ACHN (cell line): ENCODE results near the gene PITX1.

Experiments used
- DNase-seq: peaks from one replicate; pipeline ENCODE4 v3.0.0-alpha.2; 2015
- in situ Hi-C: cut with HindIII; loops from 2 replicates; pipeline ENCODE4 v1.10.0; 2017; ENCODE audit warnings: low sequenced_read_pairs, low pct_ligation_motif_present, low pct_unique_long_range_greater_than_20kb

PITX1 gene

DNA sequence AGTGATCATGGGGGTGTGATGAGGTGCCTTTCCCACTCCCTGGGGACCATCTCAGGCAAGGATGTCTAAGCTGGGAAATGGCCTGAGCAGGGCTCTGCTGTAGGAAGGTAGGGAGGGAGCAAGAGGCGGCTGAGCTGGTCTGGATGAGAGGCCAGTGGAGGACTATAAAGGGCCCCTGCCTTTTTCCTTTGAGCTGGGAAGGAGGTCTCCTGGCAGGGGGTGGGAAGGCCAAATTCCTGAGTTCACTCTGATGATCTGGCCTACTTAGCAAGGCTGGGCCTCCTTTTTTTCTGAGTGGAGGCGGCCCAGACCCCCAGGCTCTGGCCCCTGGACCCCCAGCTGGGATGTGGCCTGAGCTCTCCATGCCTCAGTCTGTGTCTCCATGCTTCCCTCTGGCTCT, 14.3 kb upstream of the PITX1 start:
- in situ Hi-C loops: no loop called here

GRCh38 chr5:135047347-135047695, 13.3 kb upstream of the PITX1 start:
- in situ Hi-C loops: no loop called here
- DNase-seq: no peak

More for the DNA sequence above, 14.3 kb upstream of the PITX1 start:
- no peak for DNase-seq

DNA sequence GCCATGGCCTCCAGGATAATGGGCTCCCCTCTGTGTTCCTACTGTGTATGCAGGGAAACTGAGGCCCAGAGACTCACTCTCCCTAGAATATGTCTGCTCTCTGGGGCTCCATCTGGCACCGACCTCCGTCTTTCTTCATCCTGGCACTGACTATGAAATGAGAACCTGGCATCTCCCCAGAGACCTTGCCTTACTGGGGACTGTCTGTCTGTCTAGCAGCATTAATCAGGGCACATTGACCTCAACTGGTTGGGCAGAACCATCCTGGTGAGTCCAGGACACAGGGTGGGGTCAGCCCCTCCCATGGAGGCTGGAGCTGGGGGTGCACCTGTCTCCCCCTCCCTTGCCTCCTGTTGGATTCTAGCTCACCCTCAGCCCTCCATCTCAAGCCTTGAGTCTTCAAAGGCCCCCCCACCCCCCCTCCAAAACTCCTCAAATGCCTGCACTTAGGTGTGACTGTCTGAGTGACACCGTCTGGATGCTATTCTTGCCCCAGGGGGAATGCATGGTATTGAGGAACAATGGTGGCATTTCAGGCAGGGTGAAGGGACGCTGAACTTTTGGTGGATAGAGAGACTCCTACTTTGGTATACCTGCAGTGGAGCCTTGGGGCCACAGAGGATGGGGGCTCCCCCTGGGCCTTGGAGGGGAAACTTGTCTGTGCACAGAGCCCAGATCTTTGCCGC, 12.8 kb upstream of the PITX1 start:
- no peak for DNase-seq
- in situ Hi-C loops: no loop called here

DNA sequence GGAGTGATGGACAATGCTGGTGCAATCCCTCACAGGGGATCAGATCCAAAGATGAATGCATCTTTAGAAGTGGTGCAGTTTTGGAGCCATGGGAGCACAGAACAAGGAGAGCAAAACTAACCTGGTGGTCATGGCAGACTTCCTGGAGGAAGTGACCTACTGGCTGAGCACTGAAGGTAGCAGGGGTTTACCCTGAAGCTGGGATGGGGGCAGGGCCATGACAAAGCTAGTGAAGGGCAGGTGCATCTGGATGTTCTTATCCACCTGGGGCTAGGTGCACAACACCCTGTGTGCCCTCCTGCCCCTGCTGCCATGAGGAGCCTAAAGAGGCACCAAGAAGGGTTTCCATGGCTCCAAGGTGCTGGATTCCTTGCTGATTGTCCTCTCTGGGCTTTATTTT, 11.5 kb upstream of the PITX1 start:
- in situ Hi-C loops: no loop called here
- DNase-seq: no peak

DNA sequence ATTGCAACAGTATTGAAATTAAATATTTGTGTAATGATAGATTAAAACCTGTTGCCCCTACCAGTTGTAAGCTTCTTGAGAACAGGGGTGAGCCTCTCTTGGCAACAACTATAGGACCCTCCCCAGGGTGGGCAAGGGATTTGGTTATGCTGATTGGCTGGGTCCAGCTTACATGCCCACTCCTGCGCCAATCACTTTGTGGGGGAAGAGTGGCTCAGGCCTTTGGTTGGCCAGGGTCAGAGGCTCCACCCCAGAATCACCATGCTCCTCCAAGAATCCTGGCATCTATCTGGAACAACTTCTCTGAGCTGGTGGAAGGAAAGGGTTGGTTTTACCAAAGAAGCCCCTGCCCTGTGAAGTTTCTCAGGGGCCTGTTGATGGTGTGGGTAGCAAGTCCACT, 8.6 kb upstream of the PITX1 start:
- no peak for DNase-seq
- in situ Hi-C loops: no loop called here

GRCh38 chr5:135041726-135042125, 7.7 kb upstream of the PITX1 start:
- in situ Hi-C loops: no loop called here
- no peak for DNase-seq

GRCh38 chr5:135041145-135041587, 7.1 kb upstream of the PITX1 start:
- in situ Hi-C loops: no loop called here
- DNase-seq: no peak

DNA sequence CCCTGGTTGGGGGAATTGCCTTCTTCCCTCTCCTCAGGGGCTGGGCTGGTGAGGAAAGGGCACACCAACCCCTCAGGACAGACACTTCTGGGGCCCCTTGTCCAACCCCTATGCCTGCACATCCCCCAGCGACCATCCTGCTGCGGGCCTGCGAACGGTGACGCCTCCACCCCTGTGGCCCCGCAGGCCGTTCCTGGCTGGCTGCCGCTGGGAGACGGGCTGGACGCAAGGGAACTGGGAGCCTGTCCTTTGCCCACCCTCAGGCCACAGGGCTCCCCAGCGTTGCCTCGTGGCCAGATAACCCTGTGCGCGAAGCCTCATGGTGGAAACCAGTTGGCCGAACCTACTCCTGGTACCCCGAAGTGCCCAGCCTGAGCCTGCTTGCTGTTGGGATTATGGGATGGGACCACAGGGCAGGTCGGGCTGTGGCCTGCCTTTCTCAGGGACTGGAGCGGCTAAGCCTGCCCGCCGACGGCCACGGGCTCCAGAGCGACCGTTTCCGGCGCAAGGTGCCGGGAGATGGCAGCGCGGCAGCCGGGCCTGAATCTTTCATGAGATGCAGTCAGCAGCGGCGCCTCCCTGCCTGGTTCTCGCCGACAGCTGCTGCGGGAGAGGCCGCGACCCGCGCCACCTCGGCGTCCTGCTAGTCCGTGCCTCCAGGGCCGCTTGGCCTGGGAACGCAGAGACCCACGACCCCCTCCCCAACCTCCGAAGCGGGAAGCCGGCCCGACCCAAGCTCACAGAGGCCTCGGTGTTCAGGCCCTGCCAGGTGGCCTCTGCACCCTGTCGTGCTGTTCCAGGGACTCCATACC, 6.5 kb upstream of the PITX1 start:
- in situ Hi-C loops: no loop called here
- DNase-seq: no peak

GRCh38 chr5:135040034-135040332, 6.0 kb upstream of the PITX1 start:
- DNase-seq: no peak
- in situ Hi-C loops: no loop called here

DNA sequence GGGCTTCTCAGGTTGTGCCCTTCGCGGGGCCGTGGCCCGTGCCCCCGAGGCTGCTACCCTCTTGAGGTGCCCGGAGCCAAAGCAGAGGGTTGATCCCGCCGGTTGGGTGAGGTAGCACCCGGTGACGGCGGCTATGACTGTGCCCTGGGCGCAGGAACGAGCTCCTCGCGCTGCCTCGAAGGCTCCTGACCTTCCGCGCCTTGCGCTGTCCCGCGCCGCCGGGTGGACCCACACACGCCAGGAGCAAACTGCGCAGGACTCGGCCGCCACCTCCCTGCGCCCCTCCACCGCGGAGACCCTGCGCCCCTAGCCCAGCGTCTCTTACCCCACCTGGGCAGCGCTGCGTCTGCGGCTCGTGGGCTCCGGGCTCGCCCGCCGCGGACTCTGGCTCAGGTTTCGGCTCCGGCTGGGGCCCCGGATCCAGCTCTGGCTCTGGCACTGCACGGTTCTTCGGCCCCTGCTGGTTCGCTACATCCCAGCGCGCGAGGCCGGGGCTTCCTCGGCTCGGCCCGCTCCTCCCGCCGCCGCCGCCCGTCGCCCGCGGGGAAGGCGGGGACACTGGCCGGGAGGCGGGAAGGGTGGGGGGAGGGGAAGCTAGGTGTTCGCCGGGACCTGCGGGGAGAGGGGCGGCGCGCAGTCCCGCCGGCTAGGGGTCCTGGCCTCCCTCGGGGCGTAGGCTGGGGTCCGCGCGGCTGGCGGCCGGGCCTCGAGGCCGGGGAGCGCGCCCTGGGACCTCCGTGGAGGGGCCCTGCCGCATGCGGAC, 5.4 kb upstream of the PITX1 start:
- no peak for DNase-seq
- in situ Hi-C loops: no loop called here

- in situ Hi-C loops: no loop called here
- DNase-seq: no peak
These were observed 4.8 kb upstream of the PITX1 start for GRCh38 chr5:135038813-135039270.

DNA sequence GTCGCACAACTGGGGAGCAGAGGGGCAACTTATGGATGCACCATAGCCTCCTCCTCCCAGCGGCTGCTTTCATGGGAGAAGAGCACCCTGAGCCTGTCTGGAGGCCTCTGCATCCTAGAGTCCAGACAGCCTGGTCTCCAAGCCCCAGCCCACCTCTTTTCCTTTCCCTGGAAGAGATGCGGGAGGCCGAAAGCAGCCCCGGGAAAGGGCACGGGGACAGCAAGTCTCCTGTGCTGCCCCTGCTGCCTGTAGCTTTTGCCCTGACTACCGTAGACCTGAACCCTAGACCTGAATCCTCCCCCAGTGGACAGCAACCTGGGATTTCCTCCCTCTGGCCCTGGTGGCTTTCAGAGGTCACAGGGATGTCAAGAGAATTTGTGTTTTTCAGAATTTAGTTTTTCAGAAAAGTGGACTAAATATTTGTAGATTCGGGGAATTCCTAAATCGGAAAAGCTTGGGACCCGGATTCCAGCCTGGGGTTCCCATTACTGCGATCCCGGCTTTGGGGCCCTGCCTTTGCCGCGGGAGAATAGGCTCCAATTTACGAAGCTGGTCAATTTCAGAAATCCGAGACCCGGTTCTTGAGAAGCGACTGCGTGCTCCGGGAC, 4.3 kb upstream of the PITX1 start:
- in situ Hi-C loops: no loop called here
- no peak for DNase-seq

- in situ Hi-C loops: no loop called here
- DNase-seq: no peak
These were observed 3.6 kb upstream of the PITX1 start for GRCh38 chr5:135037519-135038204.

GRCh38 chr5:135036405-135036804, 2.4 kb upstream of the PITX1 start:
- DNase-seq: no peak
- in situ Hi-C loops: no loop called here

- DNase-seq: no peak
- in situ Hi-C loops: no loop called here
These were observed 1.6 kb upstream of the PITX1 start for GRCh38 chr5:135035678-135036030.

DNA sequence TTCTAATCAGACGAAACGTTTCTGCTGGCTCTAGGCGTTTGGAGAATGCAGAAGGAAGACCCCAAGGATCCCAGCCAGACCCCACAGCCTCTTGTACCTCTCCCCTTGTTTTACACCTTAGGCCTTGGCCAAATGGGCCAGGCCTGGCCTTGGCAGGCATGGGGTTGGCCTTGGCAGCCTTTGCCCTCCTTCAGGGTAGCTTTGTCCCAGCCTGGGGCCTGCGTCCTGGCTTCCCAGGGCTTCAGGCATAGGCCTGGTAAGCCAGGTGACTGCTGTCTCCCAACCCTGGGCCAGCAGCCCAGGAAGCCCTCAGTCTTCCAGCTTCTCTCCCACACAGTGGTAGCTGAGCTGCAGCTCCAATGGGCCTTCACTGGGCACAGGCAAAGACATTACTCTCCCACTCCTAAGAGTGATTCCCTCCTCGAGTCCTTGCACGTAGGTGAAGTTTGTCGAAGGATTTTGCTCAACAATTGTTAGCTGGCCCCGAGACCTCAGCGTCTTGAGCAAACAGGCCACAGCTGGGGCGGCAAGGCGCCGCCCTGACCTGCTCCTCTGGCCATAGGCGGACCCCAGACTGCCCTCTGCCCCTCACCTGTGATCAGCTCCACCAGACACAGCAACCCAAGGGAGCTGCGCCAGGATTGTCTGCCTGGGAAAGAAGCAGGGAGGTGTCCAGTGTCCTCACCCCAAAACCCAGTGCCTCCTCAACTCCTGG, 1.1 kb upstream of the PITX1 start:
- in situ Hi-C loops: no loop called here
- no peak for DNase-seq

GRCh38 chr5:135034236-135034962, 371 bp upstream of the PITX1 start:
- DNase-seq: no peak
- in situ Hi-C loops: no loop called here
